ENCODE measurements around the gene EME1. TPM values are rescaled to one million over a fixed set of nuclear protein-coding genes. Genes with fewer than 3 reads are reported as not detected.

The EME1 gene
- total RNA-seq, 2 experiments from 2014 or later: 68.9 to 69.8 TPM

DNA sequence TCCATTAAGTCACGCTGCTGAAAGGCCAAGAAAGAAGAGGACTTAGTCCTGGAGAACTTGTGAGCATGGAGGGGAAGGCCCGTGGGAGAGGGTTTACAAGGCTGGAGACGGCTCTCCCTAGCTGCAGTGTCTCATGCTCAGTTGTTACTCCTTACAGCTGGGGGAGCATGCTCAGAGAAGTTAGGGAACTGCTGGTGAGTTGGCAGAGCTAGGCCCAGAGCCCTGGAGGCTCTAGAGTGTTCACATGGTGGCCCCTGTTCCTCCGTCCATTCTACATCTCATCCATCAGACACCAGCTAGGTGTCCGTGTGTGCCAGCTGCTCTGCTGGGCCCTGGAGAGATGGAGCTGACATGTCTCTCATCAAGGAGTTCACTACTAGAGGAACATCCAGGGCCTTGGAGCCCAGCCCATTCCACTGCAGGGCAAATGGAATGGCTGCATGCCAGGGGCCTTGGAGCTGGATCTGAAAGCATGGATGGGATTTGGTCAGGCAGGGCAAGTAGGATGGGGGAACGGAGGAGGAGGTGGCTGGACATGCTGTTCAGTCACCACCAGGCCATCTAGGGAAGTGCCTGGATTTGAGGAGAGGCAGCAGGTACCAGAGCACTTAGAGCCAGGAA is 20.8 kb upstream of the EME1 start:
- no peak overlapping the region for H3K4me3 Mint-ChIP-seq
- no peak overlapping the region for H3K27ac Mint-ChIP-seq
- no peaks in the 10 kb centered on the region for H3K9me3 Mint-ChIP-seq

GRCh38 chr17:50352693-50353599 is 20.1 kb upstream of the EME1 start:
- no peaks in the 10 kb centered on the region for H3K9me3 Mint-ChIP-seq
- intact Hi-C loops (cut with micrococcal nuclease): no loop called here
- no peak overlapping the region for H3K4me3 Mint-ChIP-seq
- peaks cover 5% of the 10 kb centered on the region for H3K36me3 Mint-ChIP-seq (ENCODE audit: low read depth)
- H3K27me3 Mint-ChIP-seq (ENCODE audit: low read depth): no peaks in the 10 kb centered on the region
- CTCF ChIA-PET: interaction anchor here (0.9 to 2.6 kb wide), 2 partner anchors 9 to 45 kb away, joined by 4 to 21 read pairs; no protein-coding TSS in a partner anchor
- DNase-seq: no peak
- H3K27ac Mint-ChIP-seq: no peak overlapping the region
- H3K4me1 Mint-ChIP-seq (ENCODE audit: low read depth): peaks cover 12% of the 10 kb centered on the region

More for the DNA sequence above, 20.8 kb upstream of the EME1 start:
- peaks cover 20% of the 10 kb centered on the region for H3K4me1 Mint-ChIP-seq (ENCODE audit: low read depth)
- H3K36me3 Mint-ChIP-seq (ENCODE audit: low read depth): peaks cover 3% of the 10 kb centered on the region
- no peaks in the 10 kb centered on the region for H3K27me3 Mint-ChIP-seq (ENCODE audit: low read depth)
- CTCF ChIA-PET: interaction anchor here (0.6 to 2.6 kb wide), 3 partner anchors 10 to 142 kb away, joined by 3 to 21 read pairs (median 4); no protein-coding TSS in a partner anchor
- DNase-seq: no peak
- intact Hi-C loops (cut with micrococcal nuclease): no loop called here

DNA sequence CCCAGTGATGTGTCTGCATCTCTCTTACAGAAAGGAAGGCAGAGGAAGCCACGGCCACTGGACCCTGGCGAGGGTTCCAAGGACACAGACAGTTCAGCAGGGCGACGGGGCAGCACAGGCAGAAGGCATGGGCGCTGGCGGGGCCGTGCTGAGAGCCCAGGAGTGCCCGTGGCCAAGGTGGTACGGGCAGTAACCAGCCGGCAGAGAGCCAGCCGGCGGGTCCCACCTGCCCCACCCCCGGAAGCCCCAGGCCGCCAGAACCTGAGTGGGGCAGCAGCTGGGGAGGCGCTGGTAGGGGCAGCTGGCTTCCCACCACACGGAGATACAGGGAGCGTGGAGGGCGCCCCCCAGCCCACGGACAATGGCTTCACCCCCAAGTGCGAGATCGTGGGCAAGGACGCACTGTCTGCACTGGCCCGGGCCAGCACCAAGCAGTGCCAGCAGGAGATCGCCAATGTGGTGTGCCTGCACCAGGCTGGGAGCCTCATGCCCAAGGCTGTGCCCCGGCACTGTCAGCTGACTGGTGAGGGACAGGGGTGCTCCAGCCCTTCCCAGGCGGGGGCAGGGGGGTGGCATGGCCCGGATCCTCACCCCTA is 19.3 kb upstream of the EME1 start:
- intact Hi-C loops (cut with micrococcal nuclease): no loop called here
- H3K4me3 Mint-ChIP-seq: no peak overlapping the region
- CTCF ChIA-PET: no interaction called here

GRCh38 chr17:50354198-50354597 is 18.8 kb upstream of the EME1 start:
- no peak overlapping the region for H3K27ac Mint-ChIP-seq
- CTCF ChIA-PET: interaction anchor here (0.6 kb wide), 1 partner anchor 376 kb away, joined by 4 read pairs; no protein-coding TSS in a partner anchor

More for the DNA sequence above, 19.3 kb upstream of the EME1 start:
- Mint-ChIP-seq H3K36me3 (ENCODE audit: low read depth) (peaks cover 5% of the 10 kb centered on the region), H3K9me3 (no peaks in the 10 kb centered on the region), H3K27me3 (ENCODE audit: low read depth) (no peaks in the 10 kb centered on the region), H3K27ac (no peak overlapping the region), H3K4me1 (ENCODE audit: low read depth) (peaks cover 6% of the 10 kb centered on the region)
- DNase-seq: no peak

DNA sequence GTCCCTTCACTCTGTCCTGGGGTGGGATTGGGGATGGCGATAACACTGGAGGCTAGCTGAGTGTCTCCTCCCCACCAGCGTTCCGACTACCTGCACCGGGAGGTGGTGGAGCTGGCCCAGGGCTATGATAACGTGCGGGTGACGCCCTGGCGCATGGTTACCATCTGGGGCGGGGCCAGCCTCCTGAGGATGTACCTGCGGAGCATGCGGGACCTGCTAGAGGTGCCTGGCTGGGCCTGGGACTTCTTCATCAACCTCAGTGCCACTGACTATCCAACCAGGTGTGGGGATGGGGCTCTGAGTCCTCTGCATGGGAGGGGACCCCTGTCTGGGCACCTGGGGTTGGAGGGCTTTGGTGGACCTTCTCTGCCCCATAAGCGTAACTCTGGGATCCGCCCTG is 18.3 kb upstream of the EME1 start:
- Mint-ChIP-seq H3K27me3 (ENCODE audit: low read depth) (no peaks in the 10 kb centered on the region), H3K36me3 (ENCODE audit: low read depth) (peaks cover 8% of the 10 kb centered on the region), H3K4me3 (no peak overlapping the region), H3K4me1 (ENCODE audit: low read depth) (peaks cover 2% of the 10 kb centered on the region), H3K9me3 (no peaks in the 10 kb centered on the region), H3K27ac (no peak overlapping the region)
- intact Hi-C loops (cut with micrococcal nuclease): no loop called here
- CTCF ChIA-PET: interaction anchor here (0.6 kb wide), 1 partner anchor 376 kb away, joined by 4 read pairs; no protein-coding TSS in a partner anchor
- no peak for DNase-seq

More at GRCh38 chr17:50354198-50354597, 18.8 kb upstream of the EME1 start:
- Mint-ChIP-seq H3K36me3 (ENCODE audit: low read depth) (peaks cover 7% of the 10 kb centered on the region), H3K27me3 (ENCODE audit: low read depth) (no peaks in the 10 kb centered on the region), H3K4me1 (ENCODE audit: low read depth) (peaks cover 2% of the 10 kb centered on the region), H3K4me3 (no peak overlapping the region), H3K9me3 (no peaks in the 10 kb centered on the region)
- intact Hi-C loops (cut with micrococcal nuclease): no loop called here
- no peak for DNase-seq

DNA sequence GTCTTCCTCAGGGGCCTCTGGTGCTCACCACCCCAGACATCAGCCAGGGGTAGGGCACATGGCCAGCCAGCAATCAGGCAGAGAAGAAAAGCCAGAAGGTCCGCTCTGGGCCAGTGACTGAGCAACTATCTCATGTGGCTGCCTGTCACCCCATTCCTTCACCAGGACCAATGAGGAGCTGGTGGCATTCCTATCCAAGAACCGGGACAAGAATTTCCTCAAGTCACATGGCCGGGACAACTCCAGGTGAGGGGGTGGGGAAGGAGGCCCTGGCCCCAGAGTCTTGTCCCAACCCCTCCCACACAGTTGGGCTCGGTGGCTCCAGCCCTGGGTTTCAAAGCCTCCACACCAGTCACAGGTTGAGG is 17.7 kb upstream of the EME1 start:
- Mint-ChIP-seq H3K9me3 (no peaks in the 10 kb centered on the region), H3K36me3 (ENCODE audit: low read depth) (peaks cover 8% of the 10 kb centered on the region), H3K27ac (no peak overlapping the region), H3K4me1 (ENCODE audit: low read depth) (peaks cover 2% of the 10 kb centered on the region), H3K4me3 (no peak overlapping the region), H3K27me3 (ENCODE audit: low read depth) (no peaks in the 10 kb centered on the region)
- CTCF ChIA-PET: interaction anchor here (0.6 kb wide), 1 partner anchor 39 kb away, joined by 4 read pairs; no protein-coding TSS in a partner anchor
- no peak for DNase-seq
- intact Hi-C loops (cut with micrococcal nuclease): no loop called here

DNA sequence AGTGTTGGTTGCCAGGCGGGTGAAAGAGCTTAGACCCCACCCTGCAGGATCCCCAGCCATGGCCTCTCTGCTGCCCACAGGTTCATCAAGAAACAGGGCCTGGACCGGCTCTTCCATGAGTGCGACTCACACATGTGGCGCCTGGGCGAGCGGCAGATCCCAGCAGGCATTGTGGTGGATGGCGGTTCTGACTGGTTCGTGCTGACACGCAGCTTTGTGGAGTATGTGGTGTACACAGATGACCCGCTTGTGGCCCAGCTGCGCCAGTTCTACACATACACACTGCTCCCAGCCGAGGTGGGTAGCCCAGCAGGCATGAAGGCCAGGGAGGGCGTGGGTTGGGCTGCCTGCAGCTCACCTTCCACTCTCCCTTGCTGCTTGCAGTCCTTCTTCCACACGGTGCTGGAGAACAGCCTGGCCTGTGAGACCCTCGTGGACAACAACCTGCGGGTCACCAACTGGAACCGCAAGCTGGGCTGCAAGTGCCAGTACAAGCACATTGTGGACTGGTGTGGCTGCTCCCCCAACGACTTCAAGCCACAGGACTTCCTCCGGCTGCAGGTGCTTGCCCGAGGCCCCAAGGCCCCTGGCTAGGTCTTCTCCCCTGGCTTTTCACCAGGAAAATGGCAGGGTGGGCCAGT is 17.2 kb upstream of the EME1 start:
- CTCF ChIA-PET: interaction anchor here (0.6 kb wide), 1 partner anchor 39 kb away, joined by 4 read pairs; no protein-coding TSS in a partner anchor
- H3K27ac Mint-ChIP-seq: no peak overlapping the region
- H3K36me3 Mint-ChIP-seq (ENCODE audit: low read depth): peaks cover 10% of the 10 kb centered on the region
- no peak for DNase-seq
- no peaks in the 10 kb centered on the region for H3K27me3 Mint-ChIP-seq (ENCODE audit: low read depth)
- no peak overlapping the region for H3K4me3 Mint-ChIP-seq
- H3K4me1 Mint-ChIP-seq (ENCODE audit: low read depth): peaks cover 2% of the 10 kb centered on the region
- intact Hi-C loops (cut with micrococcal nuclease): no loop called here
- H3K9me3 Mint-ChIP-seq: no peaks in the 10 kb centered on the region

DNA sequence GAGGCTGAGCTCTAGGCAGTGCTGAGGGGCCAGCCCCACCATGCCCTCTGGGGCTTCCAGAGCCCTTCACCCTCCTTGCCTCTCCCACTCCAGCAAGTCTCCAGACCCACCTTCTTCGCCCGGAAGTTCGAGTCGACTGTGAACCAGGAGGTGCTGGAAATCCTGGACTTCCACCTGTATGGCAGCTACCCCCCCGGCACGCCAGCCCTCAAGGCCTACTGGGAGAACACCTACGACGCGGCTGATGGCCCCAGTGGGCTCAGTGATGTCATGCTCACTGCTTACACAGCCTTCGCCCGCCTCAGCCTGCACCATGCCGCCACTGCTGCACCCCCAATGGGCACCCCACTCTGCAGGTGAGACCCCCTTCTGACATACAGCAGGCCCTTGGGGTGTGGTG is 16.6 kb upstream of the EME1 start:
- H3K27ac Mint-ChIP-seq: no peak overlapping the region
- no peaks in the 10 kb centered on the region for H3K9me3 Mint-ChIP-seq
- H3K4me3 Mint-ChIP-seq: no peak overlapping the region
- CTCF ChIA-PET: no interaction called here
- no peaks in the 10 kb centered on the region for H3K27me3 Mint-ChIP-seq (ENCODE audit: low read depth)
- intact Hi-C loops (cut with micrococcal nuclease): no loop called here
- DNase-seq: no peak
- peaks cover 2% of the 10 kb centered on the region for H3K4me1 Mint-ChIP-seq (ENCODE audit: low read depth)
- peaks cover 10% of the 10 kb centered on the region for H3K36me3 Mint-ChIP-seq (ENCODE audit: low read depth)

DNA sequence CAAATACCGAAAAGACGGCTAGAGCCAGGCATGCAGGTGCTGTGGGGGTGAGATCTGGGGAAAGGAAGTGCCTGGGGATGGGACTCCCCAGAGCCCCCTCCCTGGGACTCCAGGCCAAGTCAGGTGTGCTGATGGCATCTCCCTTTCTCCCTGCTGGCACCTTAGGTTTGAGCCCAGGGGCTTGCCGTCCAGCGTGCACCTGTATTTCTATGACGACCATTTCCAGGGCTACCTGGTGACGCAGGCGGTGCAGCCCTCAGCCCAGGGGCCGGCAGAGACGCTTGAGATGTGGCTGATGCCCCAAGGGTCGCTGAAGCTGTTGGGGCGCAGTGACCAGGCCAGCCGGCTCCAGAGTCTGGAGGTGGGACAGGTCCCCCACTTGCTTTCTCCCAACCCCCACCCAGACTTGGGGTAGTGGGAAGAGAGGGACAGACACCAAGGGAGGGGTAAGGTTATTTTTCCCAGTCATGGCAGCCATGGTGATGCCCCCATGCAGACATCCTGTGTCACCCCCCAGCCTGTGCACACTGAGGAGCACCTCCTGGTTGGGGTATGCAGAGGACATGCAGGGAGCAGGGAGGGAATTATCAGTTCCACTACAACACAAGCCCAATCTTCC is 16.0 kb upstream of the EME1 start:
- H3K36me3 Mint-ChIP-seq (ENCODE audit: low read depth): peaks cover 10% of the 10 kb centered on the region

DNA sequence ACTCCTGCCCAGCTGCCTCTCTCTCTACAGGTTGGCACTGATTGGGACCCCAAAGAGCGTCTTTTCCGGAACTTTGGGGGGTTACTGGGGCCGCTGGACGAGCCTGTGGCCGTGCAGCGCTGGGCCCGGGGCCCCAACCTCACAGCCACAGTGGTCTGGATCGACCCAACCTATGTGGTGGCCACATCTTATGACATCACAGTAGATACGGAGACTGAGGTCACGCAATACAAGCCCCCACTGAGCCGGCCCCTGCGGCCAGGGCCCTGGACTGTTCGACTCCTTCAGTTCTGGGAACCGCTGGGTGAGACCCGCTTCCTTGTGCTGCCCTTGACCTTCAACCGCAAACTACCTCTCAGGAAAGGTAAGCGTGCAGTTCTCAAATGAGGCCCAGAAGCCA is 14.9 kb upstream of the EME1 start:
- CTCF ChIA-PET: interaction anchor here (0.7 kb wide), 1 partner anchor 114 kb away, joined by 3 read pairs; no protein-coding TSS in a partner anchor
- DNase-seq: no peak
- H3K27ac Mint-ChIP-seq: no peak overlapping the region
- H3K9me3 Mint-ChIP-seq: no peaks in the 10 kb centered on the region
- peaks cover 10% of the 10 kb centered on the region for H3K36me3 Mint-ChIP-seq (ENCODE audit: low read depth)
- H3K27me3 Mint-ChIP-seq (ENCODE audit: low read depth): no peaks in the 10 kb centered on the region
- intact Hi-C loops (cut with micrococcal nuclease): no loop called here
- no peak overlapping the region for H3K4me3 Mint-ChIP-seq
- H3K4me1 Mint-ChIP-seq (ENCODE audit: low read depth): peaks cover 9% of the 10 kb centered on the region

More for the DNA sequence above, 16.0 kb upstream of the EME1 start:
- Mint-ChIP-seq H3K4me3 (no peak overlapping the region), H3K27me3 (ENCODE audit: low read depth) (no peaks in the 10 kb centered on the region), H3K4me1 (ENCODE audit: low read depth) (peaks cover 2% of the 10 kb centered on the region), H3K9me3 (no peaks in the 10 kb centered on the region), H3K27ac (peak overlapping the region; percentile 46)
- peak; percentile 3 for DNase-seq
- intact Hi-C loops (cut with micrococcal nuclease): no loop called here
- CTCF ChIA-PET: no interaction called here

- no peaks in the 10 kb centered on the region for H3K27me3 Mint-ChIP-seq (ENCODE audit: low read depth)
- CTCF ChIA-PET: interaction anchor here (5.6 kb wide), 1 partner anchor 14 kb away, joined by 44 read pairs; the partner anchor contains the start of genes EME1 and MRPL27
- H3K36me3 Mint-ChIP-seq (ENCODE audit: low read depth): peaks cover 10% of the 10 kb centered on the region
- H3K27ac Mint-ChIP-seq: no peak overlapping the region
- intact Hi-C loops (cut with micrococcal nuclease): no loop called here
- H3K9me3 Mint-ChIP-seq: no peaks in the 10 kb centered on the region
- H3K4me1 Mint-ChIP-seq (ENCODE audit: low read depth): peaks cover 9% of the 10 kb centered on the region
- DNase-seq: no peak
- H3K4me3 Mint-ChIP-seq: no peak overlapping the region
Measured at GRCh38 chr17:50359005-50359699, 13.9 kb upstream of the EME1 start.

Data from activated naive CD4-positive, alpha-beta T cell treated with anti-CD3 and anti-CD28 coated beads for 36 hours (primary cell).